ENCODE measurements around the gene TREML4. TPM values are rescaled to one million over a fixed set of nuclear protein-coding genes. Genes with fewer than 3 reads are reported as not detected.

TREML4 gene
- total RNA-seq, 1 donor = not detected

DNA sequence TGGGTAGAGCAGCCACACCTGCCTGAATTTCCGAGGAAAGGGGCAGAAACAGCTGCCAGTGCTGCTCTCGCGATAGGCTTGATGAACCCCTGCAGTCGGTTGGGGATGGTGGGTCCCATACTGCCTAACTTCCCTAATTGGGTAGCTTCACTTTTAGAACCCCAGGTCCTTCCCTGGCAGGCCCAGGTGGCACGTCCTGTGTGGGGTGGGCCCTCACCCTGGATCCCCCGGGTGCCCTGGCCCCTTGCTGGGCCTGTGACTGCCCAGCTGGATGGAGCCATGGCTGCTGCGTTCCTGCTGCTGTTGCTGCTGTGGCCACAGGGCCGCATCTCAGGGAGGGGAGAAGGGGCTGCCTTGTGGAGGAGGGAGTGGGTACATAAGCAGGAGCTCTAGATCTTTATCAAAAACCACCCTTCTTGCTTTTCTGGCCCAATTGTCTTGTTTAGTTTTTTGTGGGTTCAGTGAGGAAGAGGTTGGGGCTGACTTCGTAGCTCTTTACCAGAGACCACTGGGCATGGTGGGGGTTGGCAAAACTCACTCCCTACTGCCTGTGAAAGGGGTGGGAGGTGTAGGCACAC, 19.2 kb downstream of the TREML4 start:
- peak; percentile 77 for DNase-seq (ENCODE audit: insufficient read length, low spot score, missing footprints)
- Histone ChIP-seq H3K4me1 (ENCODE audit: insufficient read depth, low read length) (no peaks in the 10 kb centered on the region), H3K9me3 (ENCODE audit: low read depth, low read length) (no peaks in the 10 kb centered on the region), H4K20me1 (ENCODE audit: insufficient read depth, low read length) (no peaks in the 10 kb centered on the region), H3K4me2 (ENCODE audit: insufficient read depth, low read length) (no peak overlapping the region), H3K27me3 (ENCODE audit: insufficient read depth, low read length) (no peaks in the 10 kb centered on the region), H3K27ac (ENCODE audit: low read depth, low read length) (no peak overlapping the region), H2AFZ (ENCODE audit: low read length) (no peak overlapping the region), H3K36me3 (ENCODE audit: insufficient read depth, low read length) (no peaks in the 10 kb centered on the region), H3K79me2 (ENCODE audit: insufficient read depth, low read length) (no peaks in the 10 kb centered on the region), H3K4me3 (ENCODE audit: insufficient read depth, low read length) (no peak overlapping the region)
- TF ChIP-seq, protein P1, sequence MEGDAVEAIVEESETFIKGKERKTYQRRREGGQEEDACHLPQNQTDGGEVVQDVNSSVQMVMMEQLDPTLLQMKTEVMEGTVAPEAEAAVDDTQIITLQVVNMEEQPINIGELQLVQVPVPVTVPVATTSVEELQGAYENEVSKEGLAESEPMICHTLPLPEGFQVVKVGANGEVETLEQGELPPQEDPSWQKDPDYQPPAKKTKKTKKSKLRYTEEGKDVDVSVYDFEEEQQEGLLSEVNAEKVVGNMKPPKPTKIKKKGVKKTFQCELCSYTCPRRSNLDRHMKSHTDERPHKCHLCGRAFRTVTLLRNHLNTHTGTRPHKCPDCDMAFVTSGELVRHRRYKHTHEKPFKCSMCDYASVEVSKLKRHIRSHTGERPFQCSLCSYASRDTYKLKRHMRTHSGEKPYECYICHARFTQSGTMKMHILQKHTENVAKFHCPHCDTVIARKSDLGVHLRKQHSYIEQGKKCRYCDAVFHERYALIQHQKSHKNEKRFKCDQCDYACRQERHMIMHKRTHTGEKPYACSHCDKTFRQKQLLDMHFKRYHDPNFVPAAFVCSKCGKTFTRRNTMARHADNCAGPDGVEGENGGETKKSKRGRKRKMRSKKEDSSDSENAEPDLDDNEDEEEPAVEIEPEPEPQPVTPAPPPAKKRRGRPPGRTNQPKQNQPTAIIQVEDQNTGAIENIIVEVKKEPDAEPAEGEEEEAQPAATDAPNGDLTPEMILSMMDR (IDR thresholded peaks at IDR 0.05; ENCODE audit: extremely low read depth, low read depth, low read length) = no peak

DNA sequence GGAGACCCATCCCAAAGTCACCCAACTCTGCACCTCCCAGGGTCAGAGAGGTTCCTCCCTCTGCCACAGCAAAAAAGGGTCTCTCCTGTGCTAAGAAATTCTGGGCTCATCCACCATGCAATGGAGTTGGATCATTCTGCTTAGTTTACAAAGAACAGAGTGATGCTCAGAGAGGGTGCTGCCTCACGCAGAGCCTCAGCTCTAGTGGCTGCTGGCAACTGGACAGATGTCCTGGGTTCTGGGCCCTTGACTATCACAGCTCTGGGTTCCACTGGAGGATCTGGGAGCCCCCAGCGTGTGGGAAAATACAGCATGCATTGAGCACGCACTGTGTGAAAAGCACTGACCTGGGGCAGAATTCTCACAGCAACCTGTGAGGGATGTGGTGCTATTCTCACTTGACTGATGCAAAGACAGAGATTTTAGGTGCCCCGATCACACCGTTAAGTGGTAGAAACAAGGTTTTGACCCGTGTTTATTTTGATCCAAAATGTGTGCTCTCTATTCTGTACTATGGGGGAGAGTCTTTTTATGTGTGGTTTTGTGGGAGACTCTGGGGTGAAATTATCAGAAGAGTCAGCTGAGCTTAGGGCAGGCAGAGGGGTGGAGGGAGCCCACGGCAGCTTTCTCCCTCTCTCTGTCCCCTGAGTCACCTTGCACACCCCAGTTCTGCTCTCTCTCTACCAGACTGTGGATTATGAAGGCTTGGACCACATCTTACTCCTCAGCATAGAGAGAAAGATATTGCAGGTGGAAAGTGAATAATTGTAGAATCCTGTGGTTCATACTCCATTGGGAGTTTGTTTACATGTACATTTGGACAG, 19.9 kb downstream of the TREML4 start:
- H2AFZ ChIP-seq (ENCODE audit: low read length) = no peak overlapping the region
- no peaks in the 10 kb centered on the region for H3K79me2 ChIP-seq (ENCODE audit: insufficient read depth, low read length)
- no peak overlapping the region for H3K4me3 ChIP-seq (ENCODE audit: insufficient read depth, low read length)
- no peaks in the 10 kb centered on the region for H3K36me3 ChIP-seq (ENCODE audit: insufficient read depth, low read length)
- TF ChIP-seq, protein P1 (IDR thresholded peaks at IDR 0.05; ENCODE audit: extremely low read depth, low read depth, low read length) = no peak
- no peak overlapping the region for H3K4me2 ChIP-seq (ENCODE audit: insufficient read depth, low read length)
- H3K27ac ChIP-seq (ENCODE audit: low read depth, low read length) = no peak overlapping the region
- no peaks in the 10 kb centered on the region for H3K4me1 ChIP-seq (ENCODE audit: insufficient read depth, low read length)
- H3K9me3 ChIP-seq (ENCODE audit: low read depth, low read length) = no peaks in the 10 kb centered on the region
- H3K27me3 ChIP-seq (ENCODE audit: insufficient read depth, low read length) = no peaks in the 10 kb centered on the region
- no peaks in the 10 kb centered on the region for H4K20me1 ChIP-seq (ENCODE audit: insufficient read depth, low read length)
- no peak for DNase-seq (ENCODE audit: insufficient read length, low spot score, missing footprints)

DNA sequence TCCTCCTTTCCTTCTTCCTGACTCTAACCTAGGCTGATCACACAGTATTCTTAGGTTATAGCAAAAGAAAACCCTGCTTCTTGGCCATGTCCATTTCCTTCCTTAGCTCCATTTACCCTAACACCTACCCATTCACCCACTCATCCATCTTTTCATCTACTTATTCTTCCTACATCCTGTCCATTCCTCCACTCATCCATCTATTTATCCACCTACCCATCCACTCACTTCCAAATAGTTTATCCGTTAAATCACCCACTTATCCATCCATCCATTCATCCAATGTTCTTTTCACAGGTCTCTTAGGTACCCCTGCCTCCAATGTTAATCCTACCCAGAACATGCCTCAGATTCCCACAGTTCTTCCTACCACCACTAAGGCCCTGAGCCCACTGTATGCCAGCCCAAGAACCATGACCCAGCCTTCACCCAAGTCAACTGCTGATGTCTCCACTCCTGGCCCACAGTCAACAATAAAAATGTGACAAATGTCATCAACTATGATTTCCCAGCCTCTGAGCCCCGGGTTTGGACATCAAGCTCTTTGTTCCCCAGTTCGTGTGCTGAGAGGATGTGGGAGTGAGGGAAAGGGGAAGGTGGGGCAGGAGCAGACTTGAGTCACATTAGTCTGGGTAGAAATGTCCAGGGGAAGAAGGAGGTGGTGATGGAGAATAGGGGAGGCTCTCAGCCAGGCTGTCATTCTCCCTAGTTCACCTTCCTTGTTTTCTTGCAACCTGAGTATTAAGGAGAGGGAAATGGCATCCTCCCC, 24.4 kb downstream of the TREML4 start:
- Histone ChIP-seq H3K9me3 (ENCODE audit: low read depth, low read length) (no peaks in the 10 kb centered on the region), H2AFZ (ENCODE audit: low read length) (no peak overlapping the region), H3K4me3 (ENCODE audit: insufficient read depth, low read length) (no peak overlapping the region), H3K27me3 (ENCODE audit: insufficient read depth, low read length) (no peaks in the 10 kb centered on the region), H3K36me3 (ENCODE audit: insufficient read depth, low read length) (no peaks in the 10 kb centered on the region), H3K79me2 (ENCODE audit: insufficient read depth, low read length) (no peaks in the 10 kb centered on the region), H3K4me1 (ENCODE audit: insufficient read depth, low read length) (no peaks in the 10 kb centered on the region), H3K27ac (ENCODE audit: low read depth, low read length) (no peak overlapping the region), H4K20me1 (ENCODE audit: insufficient read depth, low read length) (no peaks in the 10 kb centered on the region), H3K4me2 (ENCODE audit: insufficient read depth, low read length) (no peak overlapping the region)
- TF ChIP-seq, protein P1 (IDR thresholded peaks at IDR 0.05; ENCODE audit: extremely low read depth, low read depth, low read length) = no peak
- DNase-seq (ENCODE audit: insufficient read length, low spot score, missing footprints) = no peak

DNA sequence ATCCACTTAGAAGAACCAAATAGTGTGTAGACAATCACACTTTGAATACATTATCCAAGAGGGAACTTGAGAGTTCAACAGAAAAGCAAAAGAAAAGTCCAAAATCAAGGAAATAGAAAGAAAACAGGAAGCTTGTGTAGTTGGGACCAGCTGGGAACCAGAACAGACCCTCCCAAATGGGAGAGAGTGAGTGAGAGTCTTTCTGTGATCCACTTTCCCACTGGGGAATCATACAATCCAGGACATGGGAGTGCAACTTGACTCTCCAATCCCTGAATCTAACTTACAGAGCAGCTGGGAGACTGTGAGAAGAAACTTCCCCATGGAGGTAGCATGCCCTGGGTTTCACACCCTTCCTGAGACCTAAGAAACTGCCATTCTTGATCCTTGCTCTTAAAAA, 27.0 kb downstream of the TREML4 start:
- no peak for DNase-seq (ENCODE audit: insufficient read length, low spot score, missing footprints)
- H3K4me3 ChIP-seq (ENCODE audit: insufficient read depth, low read length) = no peak overlapping the region
- no peak overlapping the region for H3K4me2 ChIP-seq (ENCODE audit: insufficient read depth, low read length)
- no peaks in the 10 kb centered on the region for H3K27me3 ChIP-seq (ENCODE audit: insufficient read depth, low read length)
- H4K20me1 ChIP-seq (ENCODE audit: insufficient read depth, low read length) = no peaks in the 10 kb centered on the region
- TF ChIP-seq, protein P1 (IDR thresholded peaks at IDR 0.05; ENCODE audit: extremely low read depth, low read depth, low read length) = no peak
- no peaks in the 10 kb centered on the region for H3K36me3 ChIP-seq (ENCODE audit: insufficient read depth, low read length)
- H3K9me3 ChIP-seq (ENCODE audit: low read depth, low read length) = no peaks in the 10 kb centered on the region
- H3K79me2 ChIP-seq (ENCODE audit: insufficient read depth, low read length) = no peaks in the 10 kb centered on the region
- H3K27ac ChIP-seq (ENCODE audit: low read depth, low read length) = no peak overlapping the region
- H3K4me1 ChIP-seq (ENCODE audit: insufficient read depth, low read length) = no peaks in the 10 kb centered on the region
- no peak overlapping the region for H2AFZ ChIP-seq (ENCODE audit: low read length)
